ENCODE measurements around the gene RAPGEF1. TPM values are rescaled to one million over a fixed set of nuclear protein-coding genes. Genes with fewer than 3 reads are reported as not detected.
"Not testable (repeated sequence)": the region's sequence is repeated elsewhere in the genome, so short reads cannot be mapped to it uniquely, and the experiment has no call there.

RAPGEF1 gene
- total and polyA plus RNA-seq, 2 donors (not counting 1 experiment from before 2014, with no cell fraction given), result 33.3 to 42.8 TPM

GRCh38 chr9:131682261-131682660, 57.6 kb downstream of the RAPGEF1 start:
- peak overlapping the region; percentile 59 for H3K4me2 ChIP-seq (ENCODE audit: extremely low read depth, insufficient read depth, low read length)
- TF ChIP-seq CTCF (conservative IDR thresholded peaks at IDR 0.05 in 1 of 2, IDR thresholded peaks at IDR 0.05 in 1 of 2; ENCODE audit: low read depth in 1 of 2, low read length in 2 of 2) (no peak), EZH2 (IDR thresholded peaks at IDR 0.05; ENCODE audit: low read length, missing control alignments) (no peak)
- H2AFZ ChIP-seq (ENCODE audit: low read length), result no peak overlapping the region
- no peaks in the 10 kb centered on the region for H3K9me3 ChIP-seq (ENCODE audit: control insufficient read depth, insufficient read depth, low read depth, low read length)
- peaks cover 12% of the 10 kb centered on the region for H3K4me1 ChIP-seq (ENCODE audit: control insufficient read depth, extremely low read depth, insufficient read depth, low read length)
- no peaks in the 10 kb centered on the region for H3K27me3 ChIP-seq (ENCODE audit: control insufficient read depth, insufficient read depth, low read length)
- no peaks in the 10 kb centered on the region for H3K36me3 ChIP-seq (ENCODE audit: control insufficient read depth, insufficient read depth, low read length)
- H4K20me1 ChIP-seq (ENCODE audit: control insufficient read depth, extremely low read depth, insufficient read depth, low read length), result no peaks in the 10 kb centered on the region
- H3K9ac ChIP-seq (ENCODE audit: insufficient read depth, low read length), result no peak overlapping the region
- no peak overlapping the region for H3K4me3 ChIP-seq (replicated peaks in 1 of 4; ENCODE audit: control extremely low read depth in 1 of 4, insufficient read depth in 1 of 4, low read depth in 3 of 4, low read length in 4 of 4)
- DNase-seq (ENCODE audit: low read depth in 2 of 2), result no peak
- no peak overlapping the region for H3K27ac ChIP-seq (ENCODE audit: insufficient read depth, low read length)
- peaks cover 4% of the 10 kb centered on the region for H3K79me2 ChIP-seq (ENCODE audit: control insufficient read depth, insufficient read depth, low read length)

- H3K4me2 ChIP-seq (ENCODE audit: extremely low read depth, insufficient read depth, low read length); H4K20me1 ChIP-seq (ENCODE audit: control insufficient read depth, extremely low read depth, insufficient read depth, low read length); H3K36me3 ChIP-seq (ENCODE audit: control insufficient read depth, insufficient read depth, low read length); H3K4me3 ChIP-seq (replicated peaks in 1 of 4; ENCODE audit: control extremely low read depth in 1 of 4, insufficient read depth in 1 of 4, low read depth in 3 of 4, low read length in 4 of 4); H3K79me2 ChIP-seq (ENCODE audit: control insufficient read depth, insufficient read depth, low read length); H2AFZ ChIP-seq (ENCODE audit: low read length); H3K9me3 ChIP-seq (ENCODE audit: control insufficient read depth, insufficient read depth, low read depth, low read length); H3K27me3 ChIP-seq (ENCODE audit: control insufficient read depth, insufficient read depth, low read length); DNase-seq (ENCODE audit: low read depth in 2 of 2); H3K27ac ChIP-seq (ENCODE audit: insufficient read depth, low read length); H3K9ac ChIP-seq (ENCODE audit: insufficient read depth, low read length): not testable (repeated sequence)
- peaks cover 16% of the 10 kb centered on the region for H3K4me1 ChIP-seq (ENCODE audit: control insufficient read depth, extremely low read depth, insufficient read depth, low read length)
Measured at GRCh38 chr9:131681826-131682225, 58.0 kb downstream of the RAPGEF1 start.

- not testable (repeated sequence) for H2AFZ ChIP-seq (ENCODE audit: low read length); H3K9me3 ChIP-seq (ENCODE audit: control insufficient read depth, insufficient read depth, low read depth, low read length); H4K20me1 ChIP-seq (ENCODE audit: control insufficient read depth, extremely low read depth, insufficient read depth, low read length); DNase-seq (ENCODE audit: low read depth in 2 of 2); H3K36me3 ChIP-seq (ENCODE audit: control insufficient read depth, insufficient read depth, low read length); H3K27ac ChIP-seq (ENCODE audit: insufficient read depth, low read length); H3K9ac ChIP-seq (ENCODE audit: insufficient read depth, low read length); H3K27me3 ChIP-seq (ENCODE audit: control insufficient read depth, insufficient read depth, low read length); H3K4me2 ChIP-seq (ENCODE audit: extremely low read depth, insufficient read depth, low read length); H3K79me2 ChIP-seq (ENCODE audit: control insufficient read depth, insufficient read depth, low read length); H3K4me3 ChIP-seq (replicated peaks in 1 of 4; ENCODE audit: control extremely low read depth in 1 of 4, insufficient read depth in 1 of 4, low read depth in 3 of 4, low read length in 4 of 4)
- H3K4me1 ChIP-seq (ENCODE audit: control insufficient read depth, extremely low read depth, insufficient read depth, low read length), result peaks cover 23% of the 10 kb centered on the region
Measured at GRCh38 chr9:131681108-131681507, 58.8 kb downstream of the RAPGEF1 start.

GRCh38 chr9:131679261-131680020, 60.4 kb downstream of the RAPGEF1 start:
- Histone ChIP-seq H3K4me2 (ENCODE audit: extremely low read depth, insufficient read depth, low read length) (peak overlapping the region; percentile 17), H3K9me3 (ENCODE audit: control insufficient read depth, insufficient read depth, low read depth, low read length) (no peaks in the 10 kb centered on the region), H4K20me1 (ENCODE audit: control insufficient read depth, extremely low read depth, insufficient read depth, low read length) (no peaks in the 10 kb centered on the region), H3K4me3 (replicated peaks in 1 of 4; ENCODE audit: control extremely low read depth in 1 of 4, insufficient read depth in 1 of 4, low read depth in 3 of 4, low read length in 4 of 4) (no peak overlapping the region), H3K4me1 (ENCODE audit: control insufficient read depth, extremely low read depth, insufficient read depth, low read length) (peaks cover 33% of the 10 kb centered on the region), H3K27ac (ENCODE audit: insufficient read depth, low read length) (peak overlapping the region; percentile 77), H3K27me3 (ENCODE audit: control insufficient read depth, insufficient read depth, low read length) (no peaks in the 10 kb centered on the region), H3K9ac (ENCODE audit: insufficient read depth, low read length) (no peak overlapping the region), H3K36me3 (ENCODE audit: control insufficient read depth, insufficient read depth, low read length) (no peaks in the 10 kb centered on the region), H2AFZ (ENCODE audit: low read length) (no peak overlapping the region), H3K79me2 (ENCODE audit: control insufficient read depth, insufficient read depth, low read length) (peaks cover 12% of the 10 kb centered on the region)
- DNase-seq (ENCODE audit: low read depth in 2 of 2), result no peak
- TF ChIP-seq EZH2 (IDR thresholded peaks at IDR 0.05; ENCODE audit: low read length, missing control alignments) (no peak), CTCF (conservative IDR thresholded peaks at IDR 0.05 in 1 of 2, IDR thresholded peaks at IDR 0.05 in 1 of 2; ENCODE audit: low read depth in 1 of 2, low read length in 2 of 2) (no peak)

All from fibroblast of lung (primary cell).